CD14-positive monocyte (primary cell): Measurements from ENCODE around the gene DPP6. TPM values are rescaled to one million over a fixed set of nuclear protein-coding genes. Genes with fewer than 3 reads are reported as not detected.

ENCODE experiments used
- DNase-seq, 3 donors: peaks; one replicate each; pipeline ENCODE4 v3.0.0-alpha.2; 2011 to 2022
- H2AFZ ChIP-seq: 2 replicates; pipeline ENCODE4 v1.6.0; 2012; ENCODE audit warnings: mild to moderate bottlenecking, low read depth, low read length, inconsistent platforms; ENCODE audit not compliant: insufficient read depth, poor library complexity, severe bottlenecking
- H3K27ac ChIP-seq, 2 donors: 1 replicate in 1 of 2; 2 replicates in 1 of 2; pipeline ENCODE4 v1.5.1; 2012 to 2013; ENCODE audit warnings: low read length in 2 of 2, control low read depth in 1 of 2, inconsistent platforms in 1 of 2, low read depth in 1 of 2, mild to moderate bottlenecking in 1 of 2
- H3K27me3 ChIP-seq, 2 donors: one replicate each; pipeline versions ENCODE4 v1.6.0 to v1.6.1; 2011 to 2013; ENCODE audit warnings: low read length in 2 of 2; ENCODE audit not compliant: control insufficient read depth in 2 of 2, insufficient read depth in 2 of 2
- H3K36me3 ChIP-seq, 2 donors: replicated peaks in 1 of 2; 1 replicate in 1 of 2; 2 replicates in 1 of 2; pipeline versions ENCODE4 v1.5.1 to v1.6.1; 2012 to 2013; ENCODE audit warnings: low read length in 2 of 2, control low read depth in 1 of 2, inconsistent platforms in 1 of 2, mild to moderate bottlenecking in 1 of 2; ENCODE audit not compliant: insufficient read depth in 2 of 2, control insufficient read depth in 1 of 2
- H3K4me1 ChIP-seq, 2 donors: 1 replicate in 1 of 2; 2 replicates in 1 of 2; pipeline versions ENCODE4 v1.5.1 to v1.6.1; 2012 to 2013; ENCODE audit warnings: low read length in 2 of 2, control low read depth in 1 of 2, inconsistent platforms in 1 of 2, mild to moderate bottlenecking in 1 of 2, moderate library complexity in 1 of 2; ENCODE audit not compliant: insufficient read depth in 2 of 2, control insufficient read depth in 1 of 2
- H3K4me2 ChIP-seq: replicated peaks from 2 replicates; pipeline ENCODE3; 2012; ENCODE audit warnings: low read length, moderate library complexity, mild to moderate bottlenecking; ENCODE audit not compliant: poor library complexity, severe bottlenecking; ENCODE audit errors: extremely low read depth
- H3K4me3 ChIP-seq, 3 experiments: fragments of 200-600 bp in 1 of 3; sonication (generic) in 1 of 3; replicated peaks in 1 of 3; 1 replicate in 2 of 3; 2 replicates in 1 of 3; pipeline ENCODE4 v1.5.1; 2011 to 2013; ENCODE audit warnings: low read length in 3 of 3, mild to moderate bottlenecking in 3 of 3, control low read depth in 2 of 3, low read depth in 2 of 3, inconsistent platforms in 1 of 3, moderate library complexity in 1 of 3
- H3K79me2 ChIP-seq: 2 replicates; pipeline ENCODE4 v1.6.0; 2012; ENCODE audit warnings: mild to moderate bottlenecking, control low read depth, inconsistent platforms, low read length, moderate library complexity; ENCODE audit not compliant: insufficient read depth
- H3K9ac ChIP-seq: 2 replicates; pipeline ENCODE4 v1.6.0; 2017; ENCODE audit warnings: low read length, mild to moderate bottlenecking; ENCODE audit not compliant: insufficient read depth, poor library complexity, severe bottlenecking
- H3K9me3 ChIP-seq, 2 donors: replicated peaks in 1 of 2; 1 replicate in 1 of 2; 2 replicates in 1 of 2; pipeline versions ENCODE4 v1.5.1 to v1.6.1; 2012 to 2013; ENCODE audit warnings: low read length in 2 of 2, control low read depth in 1 of 2; ENCODE audit not compliant: control insufficient read depth in 1 of 2, insufficient read depth in 1 of 2
- H4K20me1 ChIP-seq: 2 replicates; pipeline ENCODE4 v1.6.0; 2012; ENCODE audit warnings: mild to moderate bottlenecking, low read length, control low read depth, moderate library complexity; ENCODE audit not compliant: insufficient read depth
- H3K27ac Mint-ChIP-seq, 7 donors: one replicate each; pipeline ENCODE4 v1.8.0; 2020; ENCODE audit warnings: mild to moderate bottlenecking in 7 of 7, mixed read lengths in 7 of 7, moderate library complexity in 6 of 7, inconsistent platforms in 2 of 7
- H3K27me3 Mint-ChIP-seq, 3 donors: one replicate each; pipeline ENCODE4 v1.8.0; 2021 to 2022; ENCODE audit warnings: low read depth in 3 of 3, mild to moderate bottlenecking in 3 of 3, mixed read lengths in 3 of 3, moderate library complexity in 3 of 3, inconsistent platforms in 1 of 3
- H3K36me3 Mint-ChIP-seq, 2 donors: one replicate each; pipeline ENCODE4 v1.8.0; 2020; ENCODE audit warnings: mixed read lengths in 2 of 2, inconsistent platforms in 1 of 2, mild to moderate bottlenecking in 1 of 2
- H3K4me1 Mint-ChIP-seq: one replicate; pipeline ENCODE4 v1.8.0; 2020; ENCODE audit warnings: mild to moderate bottlenecking, mixed read lengths
- H3K4me3 Mint-ChIP-seq, 2 donors: one replicate each; pipeline ENCODE4 v1.8.0; 2020; ENCODE audit warnings: mild to moderate bottlenecking in 2 of 2, mixed read lengths in 2 of 2, moderate library complexity in 1 of 2
- H3K9me3 Mint-ChIP-seq, 7 donors: one replicate each; pipeline ENCODE4 v1.8.0; 2020 to 2022; ENCODE audit warnings: mixed read lengths in 7 of 7, mild to moderate bottlenecking in 6 of 7, moderate library complexity in 6 of 7, inconsistent platforms in 2 of 7
- CTCF ChIP-seq: fragments of 200-600 bp; IDR thresholded peaks from one replicate; pipeline ENCODE4 v1.8.0; 2022; ENCODE audit warnings: antibody characterized with exemption, mild to moderate bottlenecking
- WGBS: methylation state at CpG from one replicate; pipeline ENCODE4 v1.1.5; 2013; ENCODE audit warnings: missing lambda C conversion rate; ENCODE audit not compliant: insufficient coverage; 5-methylcytosine and 5-hydroxymethylcytosine counted together
- intact Hi-C, 2 donors: fragments of 100-400 bp; cut with micrococcal nuclease; formaldehyde crosslinking; loops; one replicate each; pipeline versions ENCODE4 v1.15.0 to v1.15.1; 2023
- polyA plus RNA-seq, 3 donors: library from polyadenylated mRNA; depleted of rRNA in 1 of 3; unstranded in 2 of 3; stranded (reverse) in 1 of 3; fragments of 300-500 nt in 2 of 3; fragments of >200 nt in 1 of 3; fragmentation: Illumina TruSeq in 2 of 3; gene quantifications; 1 replicate in 2 of 3; 2 replicates in 1 of 3; pipeline ENCODE4 v1.2.3, GENCODE V29; 2012 to 2021

The DPP6 gene
- polyA plus RNA-seq, 3 donors: not detected

- no peak overlapping the region for H3K4me3 Mint-ChIP-seq
- no peaks in the 10 kb centered on the region for H3K36me3 ChIP-seq
- no peak overlapping the region for H3K4me3 ChIP-seq
- intact Hi-C loops: no loop called here
- no peaks in the 10 kb centered on the region for H3K79me2 ChIP-seq
- no peaks in the 10 kb centered on the region for H3K4me1 ChIP-seq
- whole genome bisulfite sequencing: no CpG with 5 or more reads among the region's 5 CpGs
- peaks cover 4 to 25% of the 10 kb centered on the region in 2 donors for H3K9me3 ChIP-seq
- H3K4me2 ChIP-seq: no peak overlapping the region
- H3K9me3 Mint-ChIP-seq: peaks cover 0 to 18% (median 3%) of the 10 kb centered on the region in 7 donors
- H3K27me3 Mint-ChIP-seq: no peaks in the 10 kb centered on the region
- no peak overlapping the region for H3K9ac ChIP-seq
- H3K36me3 Mint-ChIP-seq: no peaks in the 10 kb centered on the region
- H3K27ac Mint-ChIP-seq: no peak overlapping the region
- TF ChIP-seq CTCF: no peak
- H3K27me3 ChIP-seq: no peaks in the 10 kb centered on the region
- H2AFZ ChIP-seq: no peak overlapping the region
- no peak for DNase-seq
- no peaks in the 10 kb centered on the region for H3K4me1 Mint-ChIP-seq
- no peaks in the 10 kb centered on the region for H4K20me1 ChIP-seq
- H3K27ac ChIP-seq: no peak overlapping the region
Measured at GRCh38 chr7:154493594-154493993, 441.4 kb downstream of the DPP6 start.

GRCh38 chr7:154497751-154498150 is 445.6 kb downstream of the DPP6 start:
- Histone ChIP-seq H3K4me3 (no peak overlapping the region), H3K27ac (no peak overlapping the region), H2AFZ (no peak overlapping the region), H3K4me1 (no peaks in the 10 kb centered on the region), H4K20me1 (no peaks in the 10 kb centered on the region), H3K9me3 (peaks cover 1 to 8% of the 10 kb centered on the region in 2 donors), H3K36me3 (no peaks in the 10 kb centered on the region), H3K4me2 (no peak overlapping the region), H3K9ac (no peak overlapping the region), H3K27me3 (no peaks in the 10 kb centered on the region), H3K79me2 (no peaks in the 10 kb centered on the region)
- Mint-ChIP-seq H3K36me3 (no peaks in the 10 kb centered on the region), H3K27ac (no peak overlapping the region), H3K4me1 (no peaks in the 10 kb centered on the region), H3K9me3 (peaks cover 0 to 26% (median 10%) of the 10 kb centered on the region in 7 donors), H3K27me3 (no peaks in the 10 kb centered on the region), H3K4me3 (no peak overlapping the region)
- WGBS: 70% methylated on average over 1 of the region's 4 CpGs
- TF ChIP-seq CTCF: no peak
- intact Hi-C loops: no loop called here
- no peak for DNase-seq
